ENCODE data around the gene SLC1A3. TPM values are rescaled to one million over a fixed set of nuclear protein-coding genes. Genes with fewer than 3 reads are reported as not detected.

Gene SLC1A3
- total RNA-seq, 2 experiments from 2014 or later, result 0.34 to 0.74 TPM

- DNase-seq, result no peak
- Mint-ChIP-seq H3K27me3 (peaks cover 42% of the 10 kb centered on the region), H3K36me3 (ENCODE audit: low read depth) (no peaks in the 10 kb centered on the region), H3K4me1 (ENCODE audit: low read depth) (peaks cover 18% of the 10 kb centered on the region), H3K9me3 (no peaks in the 10 kb centered on the region), H3K27ac (peak overlapping the region; percentile 81), H3K4me3 (peak overlapping the region; percentile 74)
- ChIA-PET POLR2A (interaction anchor here (0.9 kb wide), 1 partner anchor 14 kb away, joined by 3 read pairs; no protein-coding TSS in a partner anchor), CTCF (interaction anchor here (1.0 kb wide), 1 partner anchor 32 kb away, joined by 3 read pairs; no protein-coding TSS in a partner anchor)
- TF ChIP-seq CTCF (IDR thresholded peaks at IDR 0.05), result no peak
- no peak for ATAC-seq
- intact Hi-C loops (cut with micrococcal nuclease), result no loop called here
These were observed 374 bp upstream of the SLC1A3 start for GRCh38 chr5:36606036-36606427.

DNA sequence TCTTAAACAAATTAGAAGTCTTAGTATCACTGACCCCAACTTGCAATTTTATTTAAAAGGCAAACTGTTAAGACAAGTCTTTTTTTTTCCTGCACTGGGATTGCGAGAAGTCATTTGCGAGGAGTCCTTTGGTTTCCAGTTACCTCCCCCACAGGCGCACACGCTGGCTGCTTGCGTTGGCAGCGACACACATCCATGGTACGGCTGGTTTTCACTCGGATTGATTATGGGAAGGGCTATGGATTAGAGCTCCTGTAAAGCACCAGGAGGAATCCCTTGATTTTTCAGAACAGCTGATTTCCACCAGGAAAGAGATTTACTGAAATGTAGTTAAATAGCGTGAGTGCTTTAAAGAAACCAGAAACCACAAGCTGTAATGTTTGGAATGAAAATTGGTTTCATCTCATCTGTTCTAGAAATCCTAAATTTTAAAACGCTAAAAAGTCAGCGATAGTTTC is 737 bp downstream of the SLC1A3 start:
- no peaks in the 10 kb centered on the region for H3K9me3 Mint-ChIP-seq
- intact Hi-C loops (cut with micrococcal nuclease), result no loop called here
- ChIA-PET CTCF (interaction anchor here (0.6 to 1.3 kb wide), 4 partner anchors 81 to 358 kb away, joined by 3 to 5 read pairs (median 4); no protein-coding TSS in a partner anchor), POLR2A (interaction anchor here (1.6 kb wide), 1 partner anchor 9 kb away, joined by 5 read pairs; no protein-coding TSS in a partner anchor)
- peak overlapping the region; percentile 74 for H3K4me3 Mint-ChIP-seq
- no peak for TF ChIP-seq CTCF (IDR thresholded peaks at IDR 0.05)
- no peak overlapping the region for H3K27ac Mint-ChIP-seq
- no peaks in the 10 kb centered on the region for H3K36me3 Mint-ChIP-seq (ENCODE audit: low read depth)
- peaks cover 18% of the 10 kb centered on the region for H3K4me1 Mint-ChIP-seq (ENCODE audit: low read depth)
- DNase-seq, result no peak
- peaks cover 48% of the 10 kb centered on the region for H3K27me3 Mint-ChIP-seq
- no peak for ATAC-seq

- CTCF ChIA-PET, result interaction anchor here (0.6 to 1.3 kb wide), 3 partner anchors 82 to 359 kb away, joined by 3 to 5 read pairs (median 4); no protein-coding TSS in a partner anchor
These were observed 1.7 kb downstream of the SLC1A3 start for GRCh38 chr5:36607838-36608783.

GRCh38 chr5:36610621-36611020 is 4.2 kb downstream of the SLC1A3 start:
- Mint-ChIP-seq H3K36me3 (ENCODE audit: low read depth) (no peaks in the 10 kb centered on the region), H3K9me3 (no peaks in the 10 kb centered on the region), H3K27me3 (peaks cover 37% of the 10 kb centered on the region), H3K4me3 (no peak overlapping the region), H3K4me1 (ENCODE audit: low read depth) (peaks cover 18% of the 10 kb centered on the region), H3K27ac (no peak overlapping the region)
- intact Hi-C loops (cut with micrococcal nuclease), result no loop called here
- no peak for TF ChIP-seq CTCF (IDR thresholded peaks at IDR 0.05)
- CTCF ChIA-PET, result interaction anchor here (1.6 kb wide), 1 partner anchor 80 kb away, joined by 5 read pairs; no protein-coding TSS in a partner anchor
- no peak for DNase-seq
- no peak for ATAC-seq
- POLR2A ChIA-PET, result no interaction called here

More at GRCh38 chr5:36607838-36608783, 1.7 kb downstream of the SLC1A3 start:
- no peaks in the 10 kb centered on the region for H3K36me3 Mint-ChIP-seq (ENCODE audit: low read depth)
- no peaks in the 10 kb centered on the region for H3K9me3 Mint-ChIP-seq
- H3K27me3 Mint-ChIP-seq, result peaks cover 48% of the 10 kb centered on the region
- intact Hi-C loops (cut with micrococcal nuclease), result no loop called here
- H3K4me1 Mint-ChIP-seq (ENCODE audit: low read depth), result peaks cover 18% of the 10 kb centered on the region
- ATAC-seq, result no peak
- H3K27ac Mint-ChIP-seq, result no peak overlapping the region
- POLR2A ChIA-PET, result interaction anchor here (1.6 kb wide), 1 partner anchor 8 kb away, joined by 5 read pairs; no protein-coding TSS in a partner anchor
- no peak for TF ChIP-seq CTCF (IDR thresholded peaks at IDR 0.05)
- no peak overlapping the region for H3K4me3 Mint-ChIP-seq
- no peak for DNase-seq

Measured in activated CD8-positive, alpha-beta T cell treated with anti-CD3 and anti-CD28 coated beads for 36 hours (primary cell).